Globus pallidus (tissue), 1 donor: ENCODE data around the gene GPR3.
"Not testable (repeated sequence)": the region's sequence is repeated elsewhere in the genome, so short reads cannot be mapped to it uniquely, and the experiment has no call there.

Source experiments
- DNase-seq: peaks from one replicate; pipeline ENCODE4 v3.0.0-alpha.2; 2015; ENCODE audit warnings: low spot score

The GPR3 gene

GRCh38 chr1:27380224-27380623, 12.2 kb upstream of the GPR3 start:
- no peak for DNase-seq

GRCh38 chr1:27380766-27381733, 11.4 kb upstream of the GPR3 start:
- no peak for DNase-seq

- no peak for DNase-seq
Observed at GRCh38 chr1:27381969-27382762, 10.3 kb upstream of the GPR3 start.

GRCh38 chr1:27383039-27383605, 9.3 kb upstream of the GPR3 start, which contains the start of gene CD164L2:
CD164L2 (minus strand) TSS chr1:27383333; CDS start chr1:27383239, 94 bp downstream.
- no peak for DNase-seq

- DNase-seq: no peak
Observed at GRCh38 chr1:27383661-27384060, 8.8 kb upstream of the GPR3 start.

- not testable (repeated sequence) for DNase-seq
Observed at GRCh38 chr1:27384797-27385196, 7.6 kb upstream of the GPR3 start.

- no peak for DNase-seq
Observed at GRCh38 chr1:27388337-27389005, 4.0 kb upstream of the GPR3 start.

- peak; percentile 44 for DNase-seq
Observed at GRCh38 chr1:27391511-27392095, 819 bp upstream of the GPR3 start.

- no peak for DNase-seq
Observed at GRCh38 chr1:27392778-27393635, 585 bp downstream of the GPR3 start.

GRCh38 chr1:27393641-27394281, 1.3 kb downstream of the GPR3 start:
- DNase-seq: no peak

- no peak for DNase-seq
Observed at GRCh38 chr1:27394282-27394658, 1.8 kb downstream of the GPR3 start.

GRCh38 chr1:27394925-27395324, 2.5 kb downstream of the GPR3 start:
- no peak for DNase-seq

- peak; percentile 54 for DNase-seq
Observed at GRCh38 chr1:27395441-27396195, 3.2 kb downstream of the GPR3 start.

- DNase-seq: no peak
Observed at GRCh38 chr1:27397110-27397509, 4.7 kb downstream of the GPR3 start.

- DNase-seq: no peak
Observed at GRCh38 chr1:27397749-27398148, 5.3 kb downstream of the GPR3 start.

- no peak for DNase-seq
Observed at GRCh38 chr1:27398405-27399149, 6.2 kb downstream of the GPR3 start.

- DNase-seq: no peak
Observed at GRCh38 chr1:27399251-27400025, 7.0 kb downstream of the GPR3 start.
